Prostate gland (tissue), 2 donors: ENCODE measurements around the gene NFIC. TPM values are rescaled to one million over a fixed set of nuclear protein-coding genes. Genes with fewer than 3 reads are reported as not detected.
A peak's percentile ranks its signal among the peaks of the same experiment; 100 is the strongest.

ENCODE experiments used
- DNase-seq: peaks from one replicate; pipeline ENCODE4 v3.0.0-alpha.2; 2019; ENCODE audit warnings: low spot score
- H3K27ac ChIP-seq, 2 donors: fragments of 200-600 bp; sonication (generic); 2 replicates each; pipeline ENCODE4 v1.5.1; 2017 to 2019
- H3K27me3 ChIP-seq: fragments of 200-600 bp; sonication (generic); replicated peaks from 2 replicates; pipeline ENCODE4 v1.5.1; 2019; ENCODE audit not compliant: insufficient read depth
- H3K36me3 ChIP-seq, 2 donors: fragments of 200-600 bp; sonication (generic); 1 replicate in 1 of 2; 2 replicates in 1 of 2; pipeline versions ENCODE4 v1.5.1 to v1.8.1; 2017 to 2019
- H3K4me1 ChIP-seq: fragments of 200-600 bp; sonication (generic); replicated peaks from 2 replicates; pipeline ENCODE4 v1.5.1; 2019
- H3K4me3 ChIP-seq, 2 donors: fragments of 200-600 bp; sonication (generic); 2 replicates each; pipeline ENCODE4 v1.5.1; 2017 to 2019
- H3K9me3 ChIP-seq: fragments of 200-600 bp; sonication (generic); 2 replicates; pipeline ENCODE4 v1.5.1; 2017
- CTCF ChIP-seq, 4 experiments: fragments of 200-600 bp in 2 of 4; fragments of 450-650 bp in 2 of 4; sonication (generic) in 2 of 4; IDR thresholded peaks; 1 replicate in 3 of 4; 2 replicates in 1 of 4; pipeline ENCODE4 v1.5.1; 2016 to 2019; ENCODE audit warnings: antibody characterized with exemption in 4 of 4, mild to moderate bottlenecking in 2 of 4, moderate library complexity in 2 of 4
- POLR2A ChIP-seq: fragments of 450-650 bp; IDR thresholded peaks from one replicate; pipeline ENCODE4 v1.6.1; 2016; ENCODE audit warnings: antibody characterized with exemption, mild to moderate bottlenecking
- POLR2AphosphoS5 ChIP-seq: sonication (generic); formaldehyde crosslinking; IDR thresholded peaks from one replicate; pipeline ENCODE4 v1.6.1; 2017; ENCODE audit warnings: antibody characterized with exemption
- WGBS: methylation state at CpG from one replicate; pipeline ENCODE4 v1.1.5; 2018; 5-methylcytosine and 5-hydroxymethylcytosine counted together
- intact Hi-C: fragments of 100-400 bp; cut with DNase I; formaldehyde crosslinking; loops from one replicate; pipeline ENCODE4 v1.14.2; 2022
- total RNA-seq, 2 donors: library from RNA; depleted of rRNA; stranded (reverse); fragments of >200 nt; gene quantifications; one replicate each; pipeline ENCODE4 v1.1.0, GENCODE V29; 2016

Gene NFIC
- total RNA-seq, 2 donors from 2014 or later, result 160 to 168 TPM

GRCh38 chr19:3343619-3344502, 22.5 kb upstream of the NFIC start:
- peak overlapping the region; percentile 86 to 87 for H3K27ac ChIP-seq
- 23% methylated on average over 24 of the region's 26 CpGs for WGBS
- TF ChIP-seq POLR2A (peak; percentile 35), CTCF (IDR thresholded peaks at IDR 0.05) (peak in 2 of 4 experiments; percentile 38 to 42), POLR2AphosphoS5 (peak; percentile 84)
- H3K27me3 ChIP-seq, result no peaks in the 10 kb centered on the region
- peak overlapping the region; percentile 23 to 33 for H3K4me3 ChIP-seq
- no peaks in the 10 kb centered on the region for H3K36me3 ChIP-seq
- H3K9me3 ChIP-seq, result no peaks in the 10 kb centered on the region
- peak; percentile 92 for DNase-seq
- H3K4me1 ChIP-seq, result peaks cover 12% of the 10 kb centered on the region
- intact Hi-C loops, result no loop called here

- no peaks in the 10 kb centered on the region for H3K9me3 ChIP-seq
- intact Hi-C loops, result no loop called here
- no peaks in the 10 kb centered on the region for H3K36me3 ChIP-seq
- WGBS, result 81% methylated on average over 25 of the region's 25 CpGs
- H3K27ac ChIP-seq, result peak overlapping the region; percentile 86 to 87
- TF ChIP-seq POLR2AphosphoS5, result no peak
- no peak for TF ChIP-seq CTCF (IDR thresholded peaks at IDR 0.05)
- no peak for TF ChIP-seq POLR2A
- H3K27me3 ChIP-seq, result no peaks in the 10 kb centered on the region
- DNase-seq, result no peak
- peaks cover 11% of the 10 kb centered on the region for H3K4me1 ChIP-seq
- no peak overlapping the region for H3K4me3 ChIP-seq
Measured at GRCh38 chr19:3344608-3345598, 21.5 kb upstream of the NFIC start.

- Histone ChIP-seq H3K27me3 (no peaks in the 10 kb centered on the region), H3K27ac (peak overlapping the region; percentile 82), H3K9me3 (no peaks in the 10 kb centered on the region), H3K4me1 (peaks cover 11% of the 10 kb centered on the region), H3K36me3 (no peaks in the 10 kb centered on the region), H3K4me3 (no peak overlapping the region)
- WGBS, result 59% methylated on average over 15 of the region's 15 CpGs
- TF ChIP-seq POLR2A (no peak), POLR2AphosphoS5 (no peak), CTCF (IDR thresholded peaks at IDR 0.05) (no peak)
- no peak for DNase-seq
- intact Hi-C loops, result no loop called here
Measured at GRCh38 chr19:3345850-3346460, 20.4 kb upstream of the NFIC start.

- no peak overlapping the region for H3K4me3 ChIP-seq
Measured at GRCh38 chr19:3346677-3347353, 19.6 kb upstream of the NFIC start.

More at GRCh38 chr19:3346677-3347353, 19.6 kb upstream of the NFIC start:
- intact Hi-C loops, result loop anchor here (1.0 kb wide), 1 partner anchor 11 kb away; no protein-coding TSS in a partner anchor
- WGBS, result 9% methylated on average over 23 of the region's 23 CpGs
- Histone ChIP-seq H3K36me3 (no peaks in the 10 kb centered on the region), H3K27ac (peak overlapping the region; percentile 82), H3K27me3 (no peaks in the 10 kb centered on the region), H3K9me3 (no peaks in the 10 kb centered on the region), H3K4me1 (peaks cover 11% of the 10 kb centered on the region)
- DNase-seq, result peak; percentile 75
- TF ChIP-seq CTCF (IDR thresholded peaks at IDR 0.05) (no peak), POLR2AphosphoS5 (peak; percentile 80)
